ENCODE data around the gene ABCG8. TPM values are rescaled to one million over a fixed set of nuclear protein-coding genes. Genes with fewer than 3 reads are reported as not detected.

Gene ABCG8
- total RNA-seq, 1 experiment from 2014 or later = not detected

- TF ChIP-seq CTCF (IDR thresholded peaks at IDR 0.05; ENCODE audit: insufficient read depth in 1 of 2, low read depth in 1 of 2, low read length in 1 of 2, severe bottlenecking in 1 of 2, unreplicated experiment in 1 of 2) = no peak
- intact Hi-C loops (cut with micrococcal nuclease; ENCODE audit: unreplicated experiment) = no loop called here
- Histone ChIP-seq H3K27me3 (replicated peaks; ENCODE audit: control insufficient read depth, insufficient read depth, low read length) (no peaks in the 10 kb centered on the region), H3K4me1 (peaks cover 25% of the 10 kb centered on the region), H3K4me3 (ENCODE audit: low read depth, low read length) (no peak overlapping the region), H3K9me3 (no peaks in the 10 kb centered on the region), H3K36me3 (ENCODE audit: control insufficient read depth, insufficient read depth, low read length) (no peaks in the 10 kb centered on the region)
- CTCF ChIA-PET = no interaction called here
- H3K36me3 Mint-ChIP-seq (ENCODE audit: insufficient read depth, unreplicated experiment) = no peaks in the 10 kb centered on the region
- POLR2A ChIA-PET = no interaction called here
- no peaks in the 10 kb centered on the region for H3K27me3 Mint-ChIP-seq (ENCODE audit: insufficient read depth, unreplicated experiment)
- no peak for DNase-seq
- BruUV-seq (replicated peaks) = no TSS peak
- H3K4me3 Mint-ChIP-seq (ENCODE audit: unreplicated experiment) = no peak overlapping the region
- H3K4me1 Mint-ChIP-seq (ENCODE audit: low read depth, unreplicated experiment) = peaks cover 27% of the 10 kb centered on the region
- no peak overlapping the region for H3K27ac Mint-ChIP-seq (ENCODE audit: unreplicated experiment)
- no peaks in the 10 kb centered on the region for H3K9me3 Mint-ChIP-seq (ENCODE audit: unreplicated experiment)
These were observed 27.9 kb upstream of the ABCG8 start for GRCh38 chr2:43810888-43811287.

GRCh38 chr2:43812006-43812405 lies 26.8 kb upstream of the ABCG8 start:
- H3K4me3 Mint-ChIP-seq (ENCODE audit: unreplicated experiment) = no peak overlapping the region
- H3K4me1 Mint-ChIP-seq (ENCODE audit: low read depth, unreplicated experiment) = peaks cover 20% of the 10 kb centered on the region
- no TSS peak for BruUV-seq (replicated peaks)
- Histone ChIP-seq H3K27me3 (replicated peaks; ENCODE audit: control insufficient read depth, insufficient read depth, low read length) (no peaks in the 10 kb centered on the region), H3K4me3 (ENCODE audit: low read depth, low read length) (no peak overlapping the region), H3K36me3 (ENCODE audit: control insufficient read depth, insufficient read depth, low read length) (no peaks in the 10 kb centered on the region), H3K9me3 (no peaks in the 10 kb centered on the region), H3K4me1 (peaks cover 14% of the 10 kb centered on the region)
- no peaks in the 10 kb centered on the region for H3K36me3 Mint-ChIP-seq (ENCODE audit: insufficient read depth, unreplicated experiment)
- intact Hi-C loops (cut with micrococcal nuclease; ENCODE audit: unreplicated experiment) = no loop called here
- CTCF ChIA-PET = interaction anchor here (0.7 kb wide), 1 partner anchor 203 kb away, joined by 3 read pairs; no protein-coding TSS in a partner anchor
- H3K27ac Mint-ChIP-seq (ENCODE audit: unreplicated experiment) = no peak overlapping the region
- no peaks in the 10 kb centered on the region for H3K9me3 Mint-ChIP-seq (ENCODE audit: unreplicated experiment)
- TF ChIP-seq CTCF (IDR thresholded peaks at IDR 0.05; ENCODE audit: insufficient read depth in 1 of 2, low read depth in 1 of 2, low read length in 1 of 2, severe bottlenecking in 1 of 2, unreplicated experiment in 1 of 2) = no peak
- POLR2A ChIA-PET = interaction anchor here (0.7 kb wide), 1 partner anchor 904 kb away, joined by 4 read pairs; no protein-coding TSS in a partner anchor
- H3K27me3 Mint-ChIP-seq (ENCODE audit: insufficient read depth, unreplicated experiment) = no peaks in the 10 kb centered on the region
- no peak for DNase-seq

- H3K4me3 ChIP-seq (ENCODE audit: low read depth, low read length) = no peak overlapping the region
- DNase-seq = no peak
- peaks cover 9% of the 10 kb centered on the region for H3K4me1 ChIP-seq
- ChIA-PET POLR2A (no interaction called here), CTCF (interaction anchor here (0.7 kb wide), 1 partner anchor 204 kb away, joined by 3 read pairs; no protein-coding TSS in a partner anchor)
- H3K9me3 ChIP-seq = no peaks in the 10 kb centered on the region
- no peak overlapping the region for H3K4me3 Mint-ChIP-seq (ENCODE audit: unreplicated experiment)
- H3K36me3 ChIP-seq (ENCODE audit: control insufficient read depth, insufficient read depth, low read length) = no peaks in the 10 kb centered on the region
- no peak overlapping the region for H3K27ac Mint-ChIP-seq (ENCODE audit: unreplicated experiment)
- no peaks in the 10 kb centered on the region for H3K9me3 Mint-ChIP-seq (ENCODE audit: unreplicated experiment)
- H3K4me1 Mint-ChIP-seq (ENCODE audit: low read depth, unreplicated experiment) = peaks cover 10% of the 10 kb centered on the region
- no peaks in the 10 kb centered on the region for H3K27me3 ChIP-seq (replicated peaks; ENCODE audit: control insufficient read depth, insufficient read depth, low read length)
- BruUV-seq (replicated peaks) = no TSS peak
- TF ChIP-seq CTCF (IDR thresholded peaks at IDR 0.05; ENCODE audit: insufficient read depth in 1 of 2, low read depth in 1 of 2, low read length in 1 of 2, severe bottlenecking in 1 of 2, unreplicated experiment in 1 of 2) = no peak
- H3K36me3 Mint-ChIP-seq (ENCODE audit: insufficient read depth, unreplicated experiment) = no peaks in the 10 kb centered on the region
- H3K27me3 Mint-ChIP-seq (ENCODE audit: insufficient read depth, unreplicated experiment) = no peaks in the 10 kb centered on the region
- intact Hi-C loops (cut with micrococcal nuclease; ENCODE audit: unreplicated experiment) = no loop called here
These were observed 25.8 kb upstream of the ABCG8 start for GRCh38 chr2:43812947-43813346.
